Measurements from ENCODE around the gene FHOD3. TPM values are rescaled to one million over a fixed set of nuclear protein-coding genes. Genes with fewer than 3 reads are reported as not detected.

The FHOD3 gene
- total and polyA plus RNA-seq, 2 of the 8 experiments (the other 6 are each of a cell fraction or from before 2014, with no cell fraction given): 9.7 to 10.5 TPM

DNA sequence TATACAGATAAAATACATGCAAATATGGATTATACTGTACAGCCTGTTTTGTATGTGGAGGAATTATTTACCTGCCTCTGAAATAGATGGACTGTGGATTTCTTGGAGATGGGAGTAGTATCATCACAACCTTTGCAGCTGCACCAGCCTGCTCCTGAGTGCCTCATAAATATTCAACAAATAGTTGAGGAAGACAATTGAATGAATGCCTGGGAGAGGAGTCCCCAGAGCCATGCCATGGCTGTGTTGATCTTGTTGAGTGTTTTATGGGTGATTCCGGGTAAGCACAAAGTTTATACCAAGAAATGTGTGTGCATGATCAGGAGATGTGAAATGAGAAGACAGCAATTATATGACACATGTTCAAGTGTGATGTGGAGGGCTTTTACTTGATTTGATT lies 225.0 kb downstream of the FHOD3 start:
- Histone ChIP-seq H3K18ac (ENCODE audit: extremely low read depth, low read length) (no peak overlapping the region), H2BK15ac (ENCODE audit: low read length) (no peak overlapping the region), H3K36me3 (ENCODE audit: control insufficient read depth in 2 of 4, insufficient read depth in 4 of 4, low read length in 3 of 4) (no peaks in the 10 kb centered on the region), H2BK120ac (replicated peaks; ENCODE audit: low read depth, low read length) (no peak overlapping the region), H2AFZ (ENCODE audit: low read length) (no peak overlapping the region), H4K20me1 (replicated peaks in 1 of 2; ENCODE audit: control insufficient read depth in 1 of 2, insufficient read depth in 2 of 2, low read length in 2 of 2) (no peaks in the 10 kb centered on the region), H4K91ac (replicated peaks; ENCODE audit: insufficient read length, low read length) (no peak overlapping the region), H3K4me2 (ENCODE audit: insufficient read depth in 1 of 2, low read depth in 2 of 2, low read length in 2 of 2) (0 out of 4 replicates have a peak overlapping the region, but pooled peaks of 1 of the 2 experiments have one; percentile 30), H3K23me2 (ENCODE audit: low read depth, low read length) (0 out of 2 replicates have a peak, but pooled peaks cover 2% of the 10 kb centered on the region), H3K27me3 (replicated peaks in 1 of 4; ENCODE audit: control insufficient read depth in 3 of 4, extremely low read depth in 1 of 4, insufficient read depth in 3 of 4, low read length in 3 of 4) (no peaks in the 10 kb centered on the region), H3K23ac (ENCODE audit: insufficient read length) (no peak overlapping the region), H2AK5ac (ENCODE audit: low read depth, low read length) (no peak overlapping the region), H3K14ac (ENCODE audit: insufficient read length) (no peak overlapping the region), H2BK5ac (ENCODE audit: low read depth, low read length) (no peak overlapping the region), H3K9ac (replicated peaks in 1 of 4; ENCODE audit: extremely low read depth in 1 of 4, low read depth in 3 of 4, low read length in 3 of 4) (no peak overlapping the region), H3K56ac (replicated peaks; ENCODE audit: insufficient read length, low read depth, low read length) (no peak overlapping the region), H2BK20ac (ENCODE audit: low read length) (no peak overlapping the region), H3K79me1 (ENCODE audit: low read depth, low read length) (0 out of 2 replicates have a peak, but pooled peaks cover 3% of the 10 kb centered on the region), H3K79me2 (ENCODE audit: control insufficient read depth in 1 of 2, insufficient read depth in 2 of 2, low read length in 2 of 2) (no peaks in the 10 kb centered on the region), H3K4ac (replicated peaks; ENCODE audit: insufficient read length, low read depth, low read length) (no peak overlapping the region), H3K9me3 (ENCODE audit: insufficient read depth in 2 of 2, low read depth in 1 of 2, low read length in 1 of 2) (no peaks in the 10 kb centered on the region), H3K4me1 (replicated peaks in 1 of 4; ENCODE audit: control insufficient read depth in 3 of 4, insufficient read depth in 4 of 4, low read length in 3 of 4) (peaks cover 0 to 4% (median 2%) of the 10 kb centered on the region in 4 experiments; a peak in 4 of 7 replicates), H2BK12ac (ENCODE audit: low read depth, low read length) (no peak overlapping the region), H4K8ac (ENCODE audit: extremely low read depth, insufficient read depth, low read length) (no peak overlapping the region), H4K5ac (ENCODE audit: insufficient read length, low read depth, low read length) (no peak overlapping the region), H3K27ac (ENCODE audit: low read depth, low read length) (no peak overlapping the region), H3K4me3 (ENCODE audit: extremely low read depth in 1 of 4, insufficient read depth in 2 of 4, low read depth in 3 of 4, low read length in 4 of 4) (no peak overlapping the region)
- no peak for TF ChIP-seq JUN (IDR thresholded peaks at IDR 0.05; ENCODE audit: low read depth, low read length)
- TF ChIP-seq KDM5A (IDR thresholded peaks at IDR 0.05; ENCODE audit: low read length): no peak
- ChIA-PET POLR2A (ENCODE audit: partially characterized antibody) (interaction anchor here (2.3 kb wide), 1 partner anchor 11 kb away, joined by 5 read pairs; no protein-coding TSS in a partner anchor), CTCF (ENCODE audit: partially characterized antibody) (interaction anchor here (0.7 to 1.6 kb wide), 4 partner anchors 14 to 49 kb away, joined by 3 to 8 read pairs (median 4); no protein-coding TSS in a partner anchor)
- 93% methylated on average over 1 of the region's 1 CpG; no CpG with 5 or more reads in 1 of the 2 experiments for WGBS, 2 experiments (ENCODE audit: extremely low coverage in 1 of 2, insufficient coverage in 1 of 2, insufficient read length in 1 of 2, insufficient replicate concordance in 2 of 2, low coverage in 1 of 2, low lambda C conversion rate in 2 of 2, missing lambda C conversion rate in 1 of 2)
- FAIRE-seq (peak; percentile 66), DNase-seq (ENCODE audit: low read depth in 1 of 2, low spot score in 2 of 2) (peak in 1 of 2 experiments; percentile 33)
